Measurements from ENCODE around the gene BRSK2.

Gene BRSK2

DNA sequence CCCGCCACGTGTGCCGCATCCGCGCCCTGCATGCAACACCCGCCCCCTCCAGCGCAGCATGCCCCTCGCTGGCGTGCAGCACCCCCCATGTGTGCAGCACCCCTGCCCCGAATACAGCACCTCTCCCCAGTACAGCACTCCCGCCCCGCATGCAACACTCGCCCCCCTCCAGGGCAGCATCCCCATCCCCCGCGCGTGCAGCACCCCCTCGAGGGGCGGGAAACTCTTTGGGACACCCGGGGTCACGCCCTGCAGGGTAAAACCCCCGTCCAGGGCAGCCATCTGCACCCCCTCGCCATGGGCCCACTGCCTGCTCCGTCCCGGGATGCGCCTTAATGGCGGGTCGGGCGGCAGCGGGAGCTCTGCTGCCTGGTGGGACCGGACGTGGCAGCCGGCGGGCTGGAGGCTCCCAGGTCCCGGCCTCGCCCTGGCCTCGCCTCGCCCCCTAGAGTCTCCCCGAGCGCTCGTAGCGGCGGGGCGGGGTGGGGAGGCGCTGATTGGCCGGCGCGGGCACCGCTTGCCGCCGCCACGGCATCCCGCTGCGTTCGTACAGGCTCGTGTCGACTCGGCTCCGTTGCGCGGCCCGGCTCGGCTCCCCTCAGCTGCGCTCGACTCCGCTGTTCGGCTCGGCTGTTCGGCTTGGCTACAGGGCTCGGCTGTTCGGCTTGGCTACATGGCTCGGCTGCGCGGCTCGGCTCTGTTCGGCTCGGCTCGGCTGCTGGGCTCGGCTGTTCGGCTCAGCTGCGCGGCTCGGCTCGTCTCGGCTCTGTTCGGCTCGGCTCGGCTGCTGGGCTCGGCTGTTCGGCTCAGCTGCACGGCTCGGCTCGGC lies 417 bp upstream of the BRSK2 start (continued):
- TF ChIP-seq PRDM6 (tag by site-specific recombination; IDR thresholded peaks at IDR 0.05) (no peak), ZNF211 (tag by site-specific recombination; IDR thresholded peaks at IDR 0.05; ENCODE audit: low read depth) (no peak), ZBTB21 (tag by site-specific recombination; IDR thresholded peaks at IDR 0.05) (no peak), KLF7 (tag by site-specific recombination; IDR thresholded peaks at IDR 0.05; ENCODE audit: borderline replicate concordance) (no peak), PRDM1 (tag by site-specific recombination; IDR thresholded peaks at IDR 0.05) (no peak), ZNF155 (tag by site-specific recombination; IDR thresholded peaks at IDR 0.05) (no peak), REST (tag by site-specific recombination; IDR thresholded peaks at IDR 0.05) (no peak), HOXC10 (CRISPR knock-in tag; IDR thresholded peaks at IDR 0.05) (no peak), ZNF114 (tag by site-specific recombination; IDR thresholded peaks at IDR 0.05) (no peak), TRIM28 (IDR thresholded peaks at IDR 0.05; ENCODE audit: borderline replicate concordance, low read length) (no peak), ZNF146 (tag by site-specific recombination; IDR thresholded peaks at IDR 0.05) (no peak), ZFP3 (tag by site-specific recombination; IDR thresholded peaks at IDR 0.05; ENCODE audit: low read depth) (no peak), ZIC2 (tag by site-specific recombination; IDR thresholded peaks at IDR 0.05) (peak; percentile 90), HOXD13 (CRISPR knock-in tag; IDR thresholded peaks at IDR 0.05; ENCODE audit: borderline replicate concordance) (no peak), KLF9 (tag by site-specific recombination; IDR thresholded peaks at IDR 0.05; ENCODE audit: low read depth) (no peak; the same call in 1 of the 2 replicates), ZNF423 (tag by site-specific recombination; IDR thresholded peaks at IDR 0.05) (no peak), ZNF837 (tag by site-specific recombination; IDR thresholded peaks at IDR 0.05) (no peak), ZNF514 (tag by site-specific recombination; IDR thresholded peaks at IDR 0.05) (no peak), ZNF350 (tag by site-specific recombination; IDR thresholded peaks at IDR 0.05) (no peak), ZNF473 (tag by site-specific recombination; IDR thresholded peaks at IDR 0.05) (no peak), SP2 (tag by site-specific recombination; IDR thresholded peaks at IDR 0.05) (peak; percentile 39), SCRT2 (tag by site-specific recombination; IDR thresholded peaks at IDR 0.05) (no peak)
- TF ChIP-seq, protein P1, sequence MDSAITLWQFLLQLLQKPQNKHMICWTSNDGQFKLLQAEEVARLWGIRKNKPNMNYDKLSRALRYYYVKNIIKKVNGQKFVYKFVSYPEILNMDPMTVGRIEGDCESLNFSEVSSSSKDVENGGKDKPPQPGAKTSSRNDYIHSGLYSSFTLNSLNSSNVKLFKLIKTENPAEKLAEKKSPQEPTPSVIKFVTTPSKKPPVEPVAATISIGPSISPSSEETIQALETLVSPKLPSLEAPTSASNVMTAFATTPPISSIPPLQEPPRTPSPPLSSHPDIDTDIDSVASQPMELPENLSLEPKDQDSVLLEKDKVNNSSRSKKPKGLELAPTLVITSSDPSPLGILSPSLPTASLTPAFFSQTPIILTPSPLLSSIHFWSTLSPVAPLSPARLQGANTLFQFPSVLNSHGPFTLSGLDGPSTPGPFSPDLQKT (IDR thresholded peaks at IDR 0.05; ENCODE audit: borderline replicate concordance, low read depth, low read length): no peak
- TF ChIP-seq, protein P2, sequence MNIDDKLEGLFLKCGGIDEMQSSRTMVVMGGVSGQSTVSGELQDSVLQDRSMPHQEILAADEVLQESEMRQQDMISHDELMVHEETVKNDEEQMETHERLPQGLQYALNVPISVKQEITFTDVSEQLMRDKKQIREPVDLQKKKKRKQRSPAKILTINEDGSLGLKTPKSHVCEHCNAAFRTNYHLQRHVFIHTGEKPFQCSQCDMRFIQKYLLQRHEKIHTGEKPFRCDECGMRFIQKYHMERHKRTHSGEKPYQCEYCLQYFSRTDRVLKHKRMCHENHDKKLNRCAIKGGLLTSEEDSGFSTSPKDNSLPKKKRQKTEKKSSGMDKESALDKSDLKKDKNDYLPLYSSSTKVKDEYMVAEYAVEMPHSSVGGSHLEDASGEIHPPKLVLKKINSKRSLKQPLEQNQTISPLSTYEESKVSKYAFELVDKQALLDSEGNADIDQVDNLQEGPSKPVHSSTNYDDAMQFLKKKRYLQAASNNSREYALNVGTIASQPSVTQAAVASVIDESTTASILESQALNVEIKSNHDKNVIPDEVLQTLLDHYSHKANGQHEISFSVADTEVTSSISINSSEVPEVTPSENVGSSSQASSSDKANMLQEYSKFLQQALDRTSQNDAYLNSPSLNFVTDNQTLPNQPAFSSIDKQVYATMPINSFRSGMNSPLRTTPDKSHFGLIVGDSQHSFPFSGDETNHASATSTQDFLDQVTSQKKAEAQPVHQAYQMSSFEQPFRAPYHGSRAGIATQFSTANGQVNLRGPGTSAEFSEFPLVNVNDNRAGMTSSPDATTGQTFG (tag by site-specific recombination; IDR thresholded peaks at IDR 0.05; ENCODE audit: borderline replicate concordance): no peak
- TF ChIP-seq, protein P3, sequence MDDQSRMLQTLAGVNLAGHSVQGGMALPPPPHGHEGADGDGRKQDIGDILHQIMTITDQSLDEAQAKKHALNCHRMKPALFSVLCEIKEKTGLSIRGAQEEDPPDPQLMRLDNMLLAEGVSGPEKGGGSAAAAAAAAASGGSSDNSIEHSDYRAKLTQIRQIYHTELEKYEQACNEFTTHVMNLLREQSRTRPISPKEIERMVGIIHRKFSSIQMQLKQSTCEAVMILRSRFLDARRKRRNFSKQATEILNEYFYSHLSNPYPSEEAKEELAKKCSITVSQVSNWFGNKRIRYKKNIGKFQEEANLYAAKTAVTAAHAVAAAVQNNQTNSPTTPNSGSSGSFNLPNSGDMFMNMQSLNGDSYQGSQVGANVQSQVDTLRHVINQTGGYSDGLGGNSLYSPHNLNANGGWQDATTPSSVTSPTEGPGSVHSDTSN (CRISPR knock-in tag; IDR thresholded peaks at IDR 0.05): peak; percentile 84; the same call in 1 of the 2 replicates
- TF ChIP-seq, protein P4, sequence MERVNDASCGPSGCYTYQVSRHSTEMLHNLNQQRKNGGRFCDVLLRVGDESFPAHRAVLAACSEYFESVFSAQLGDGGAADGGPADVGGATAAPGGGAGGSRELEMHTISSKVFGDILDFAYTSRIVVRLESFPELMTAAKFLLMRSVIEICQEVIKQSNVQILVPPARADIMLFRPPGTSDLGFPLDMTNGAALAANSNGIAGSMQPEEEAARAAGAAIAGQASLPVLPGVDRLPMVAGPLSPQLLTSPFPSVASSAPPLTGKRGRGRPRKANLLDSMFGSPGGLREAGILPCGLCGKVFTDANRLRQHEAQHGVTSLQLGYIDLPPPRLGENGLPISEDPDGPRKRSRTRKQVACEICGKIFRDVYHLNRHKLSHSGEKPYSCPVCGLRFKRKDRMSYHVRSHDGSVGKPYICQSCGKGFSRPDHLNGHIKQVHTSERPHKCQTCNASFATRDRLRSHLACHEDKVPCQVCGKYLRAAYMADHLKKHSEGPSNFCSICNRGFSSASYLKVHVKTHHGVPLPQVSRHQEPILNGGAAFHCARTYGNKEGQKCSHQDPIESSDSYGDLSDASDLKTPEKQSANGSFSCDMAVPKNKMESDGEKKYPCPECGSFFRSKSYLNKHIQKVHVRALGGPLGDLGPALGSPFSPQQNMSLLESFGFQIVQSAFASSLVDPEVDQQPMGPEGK (tag by site-specific recombination; IDR thresholded peaks at IDR 0.05): peak; percentile 69
- TF ChIP-seq, protein P5, sequence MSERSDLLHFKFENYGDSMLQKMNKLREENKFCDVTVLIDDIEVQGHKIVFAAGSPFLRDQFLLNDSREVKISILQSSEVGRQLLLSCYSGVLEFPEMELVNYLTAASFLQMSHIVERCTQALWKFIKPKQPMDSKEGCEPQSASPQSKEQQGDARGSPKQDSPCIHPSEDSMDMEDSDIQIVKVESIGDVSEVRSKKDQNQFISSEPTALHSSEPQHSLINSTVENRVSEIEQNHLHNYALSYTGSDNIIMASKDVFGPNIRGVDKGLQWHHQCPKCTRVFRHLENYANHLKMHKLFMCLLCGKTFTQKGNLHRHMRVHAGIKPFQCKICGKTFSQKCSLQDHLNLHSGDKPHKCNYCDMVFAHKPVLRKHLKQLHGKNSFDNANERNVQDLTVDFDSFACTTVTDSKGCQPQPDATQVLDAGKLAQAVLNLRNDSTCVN (tag by site-specific recombination; optimal IDR thresholded peaks at IDR 0.05): peak; percentile 74

Measured in HEK293 (cell line).